Measurements from ENCODE around the gene CLUH. TPM values are rescaled to one million over a fixed set of nuclear protein-coding genes. Genes with fewer than 3 reads are reported as not detected.

The CLUH gene
- total and polyA plus RNA-seq, 2 donors (not counting 3 experiments of a cell fraction or from before 2014, with no cell fraction given), result 33.8 to 80.7 TPM

DNA sequence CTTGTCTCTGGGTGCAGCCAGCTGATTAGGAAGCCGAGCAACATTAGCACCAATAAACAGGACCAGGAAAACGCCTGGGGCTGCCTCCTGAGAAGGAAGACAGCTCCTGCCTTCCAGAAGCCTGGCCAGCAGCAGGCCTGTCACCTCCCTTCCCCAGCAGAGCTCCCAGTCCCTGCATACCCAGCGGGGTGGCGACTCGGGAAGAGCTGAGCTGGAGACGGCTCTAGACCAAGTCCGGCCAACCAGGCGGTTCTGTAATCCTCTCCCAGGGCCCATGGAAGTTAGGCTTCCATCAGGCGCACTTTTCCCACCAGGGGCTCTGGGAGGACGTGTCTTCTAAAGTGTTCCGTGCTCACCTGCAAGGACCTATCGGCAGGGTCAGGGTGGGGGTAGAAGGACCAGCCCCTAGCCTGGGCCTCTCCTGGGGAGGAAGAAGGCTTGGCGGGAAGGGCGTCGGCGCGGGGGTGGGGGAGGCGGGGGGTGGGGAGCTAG, 12.0 kb upstream of the CLUH start:
- no peaks in the 10 kb centered on the region for H3K36me3 ChIP-seq (ENCODE audit: control insufficient read depth in 2 of 2, extremely low read depth in 1 of 2, insufficient read depth in 2 of 2, low read length in 2 of 2)
- BruUV-seq (replicated peaks), result no TSS peak
- H4K20me1 ChIP-seq (replicated peaks; ENCODE audit: control insufficient read depth, extremely low read depth, insufficient read depth, low read length), result no peaks in the 10 kb centered on the region
- dilution Hi-C loops (cut with MboI; ENCODE audit: extremely low pct_ligation_motif_present, low sequenced_read_pairs), result no loop called here
- no peak for DNase-seq (ENCODE audit: low read depth, low spot score)
- no peak for TF ChIP-seq CTCF (IDR thresholded peaks at IDR 0.05; ENCODE audit: extremely low read depth in 1 of 2, insufficient read depth in 1 of 2, low read depth in 1 of 2, low read length in 2 of 2)
- no peak for TF ChIP-seq MYC (IDR thresholded peaks at IDR 0.05; ENCODE audit: low read depth, low read length)
- TF ChIP-seq GATA2 (IDR thresholded peaks at IDR 0.05; ENCODE audit: insufficient read depth, insufficient read length, low read depth, low read length), result no peak
- TF ChIP-seq FOS (IDR thresholded peaks at IDR 0.05; ENCODE audit: borderline replicate concordance, insufficient read depth, low read length), result no peak
- no peak for TF ChIP-seq POLR2AphosphoS5 (IDR thresholded peaks at IDR 0.05; ENCODE audit: insufficient read depth, low read depth, low read length)
- TF ChIP-seq POLR2A (IDR thresholded peaks at IDR 0.05; ENCODE audit: low read depth, low read length), result no peak
- no peak for TF ChIP-seq EZH2 (IDR thresholded peaks at IDR 0.05; ENCODE audit: borderline replicate concordance, low read depth, low read length, severe bottlenecking)
- TF ChIP-seq MAX (IDR thresholded peaks at IDR 0.05; ENCODE audit: insufficient read depth, insufficient read length), result no peak
- TF ChIP-seq JUN (IDR thresholded peaks at IDR 0.05; ENCODE audit: borderline replicate concordance, insufficient read depth, insufficient read length, low read depth), result no peak
- no peaks in the 10 kb centered on the region for H3K9me3 ChIP-seq (replicated peaks; ENCODE audit: control insufficient read depth, insufficient read depth, low read length)
- no peak overlapping the region for H3K9ac ChIP-seq (replicated peaks; ENCODE audit: extremely low read depth, insufficient read depth, low read length)
- H3K9me1 ChIP-seq (replicated peaks; ENCODE audit: control insufficient read depth, extremely low read depth, insufficient read depth, low read length), result no peaks in the 10 kb centered on the region
- intact Hi-C loops (cut with micrococcal nuclease), result no loop called here
- no peak overlapping the region for H3K4me2 ChIP-seq (ENCODE audit: insufficient read depth, low read length)
- H3K4me1 ChIP-seq (ENCODE audit: control insufficient read depth, extremely low read depth, insufficient read depth, low read length), result no peaks in the 10 kb centered on the region
- H3K27me3 ChIP-seq (ENCODE audit: control insufficient read depth in 2 of 2, insufficient read depth in 2 of 2, low read length in 2 of 2), result peaks cover 12 to 17% of the 10 kb centered on the region in 2 experiments
- no peak overlapping the region for H3K27ac ChIP-seq (ENCODE audit: insufficient read depth, low read depth, low read length)
- CTCF ChIA-PET, result interaction anchor here (1.3 kb wide), 1 partner anchor 289 kb away, joined by 3 read pairs; no protein-coding TSS in a partner anchor
- no peaks in the 10 kb centered on the region for H3K79me2 ChIP-seq (ENCODE audit: control insufficient read depth, insufficient read depth, low read length)
- POLR2A ChIA-PET, result no interaction called here
- H3K4me3 ChIP-seq (replicated peaks in 1 of 3; ENCODE audit: insufficient read depth in 1 of 3, low read depth in 1 of 3, low read length in 3 of 3), result no peak overlapping the region
- FAIRE-seq, result no peak
- no peak overlapping the region for H2AFZ ChIP-seq (ENCODE audit: low read depth, low read length)
